A549 (cell line): Measurements from ENCODE around the gene IMPA2. TPM values are rescaled to one million over a fixed set of nuclear protein-coding genes. Genes with fewer than 3 reads are reported as not detected.

ENCODE experiments used
- ATAC-seq, 2 experiments: fragments of 200-7000 bp in 1 of 2; fragments of >200 bp in 1 of 2; cut with Nextera tagmentation in 1 of 2; cut with Tn5 transposase in 1 of 2; 3 replicates each; pipeline versions ENCODE4 v1.8.0 to v1.9.1; 2018 to 2020; ENCODE audit warnings: mild to moderate bottlenecking in 1 of 2, moderate library complexity in 1 of 2
- CTCF ChIA-PET: fragments of 300-600 bp; sonication (Branson Sonifier 250); formaldehyde crosslinking; extraction: SDS; loops from one replicate; lab custom pipeline; 2021; ENCODE audit warnings: antibody characterized with exemption, inconsistent platforms; lab: Yijun Ruan, JAX
- POLR2A ChIA-PET: fragments of 350-600 bp; formaldehyde crosslinking; extraction: SDS; loops from one replicate; lab custom pipeline; 2021; ENCODE audit warnings: antibody characterized with exemption, inconsistent platforms; lab: Yijun Ruan, JAX
- DNase-seq, 2 experiments: peaks; one replicate each; pipeline versions ENCODE4 v3.0.0 to v3.0.0-alpha.2; 2011 to 2016; ENCODE audit warnings: low read depth in 1 of 2, low spot score in 1 of 2
- FAIRE-seq: peaks from 2 replicates; lab custom pipeline; 2011; peaks lifted over from hg19 to GRCh38; lab: Jason Lieb, UNC
- H3K27ac ChIP-seq, 2 experiments: fragments of >200 bp; sonication (Bioruptor Twin); formaldehyde crosslinking; 3 replicates each; pipeline ENCODE4 v1.5.1; 2016 to 2017
- H3K4me1 ChIP-seq: fragments of >200 bp; sonication (Bioruptor Twin); formaldehyde crosslinking; 3 replicates; pipeline ENCODE4 v1.6.1; 2016
- H3K4me2 ChIP-seq: fragments of >200 bp; sonication (Bioruptor Twin); formaldehyde crosslinking; 3 replicates; pipeline ENCODE4 v1.6.1; 2016
- H3K4me3 ChIP-seq: fragments of >200 bp; sonication (Bioruptor Twin); formaldehyde crosslinking; 3 replicates; pipeline ENCODE4 v1.5.1; 2016
- H3K9me3 ChIP-seq: fragments of >200 bp; sonication (Bioruptor Twin); formaldehyde crosslinking; 3 replicates; pipeline ENCODE4 v1.6.1; 2016
- BCL3 ChIP-seq: fragments of >200 bp; sonication (Bioruptor Twin); formaldehyde crosslinking; IDR thresholded peaks from 3 replicates; pipeline ENCODE4 v1.6.1; 2016
- CBX2 ChIP-seq: fragments of 200-600 bp; sonication (generic); IDR thresholded peaks from 2 replicates; pipeline ENCODE4 v1.6.1; 2016; ENCODE audit warnings: low read depth, mild to moderate bottlenecking, borderline replicate concordance
- CTCF ChIP-seq: fragments of >200 bp; sonication (Bioruptor Twin); formaldehyde crosslinking; IDR thresholded peaks from 3 replicates; pipeline ENCODE4 v1.5.1; 2016
- ESRRA ChIP-seq: fragments of 150-350 bp; IDR thresholded peaks from 2 replicates; pipeline ENCODE4 v1.6.1; 2014; ENCODE audit warnings: mild to moderate bottlenecking, low read length, borderline replicate concordance
- FOSB ChIP-seq: fragments of 250-450 bp; sonication (Bioruptor Pico); IDR thresholded peaks from 2 replicates; pipeline ENCODE4 v1.5.0; 2020; ENCODE audit warnings: mild to moderate bottlenecking, moderate library complexity
- GATA3 ChIP-seq: IDR thresholded peaks from 2 replicates; pipeline ENCODE4 v1.6.1; 2012; ENCODE audit warnings: borderline replicate concordance
- HOXA7 ChIP-seq: fragments of 250-450 bp; sonication (Bioruptor Pico); IDR thresholded peaks from 2 replicates; pipeline ENCODE4 v1.5.0; 2020; ENCODE audit warnings: mild to moderate bottlenecking, moderate library complexity
- JUNB ChIP-seq: fragments of >200 bp; sonication (Bioruptor Twin); formaldehyde crosslinking; IDR thresholded peaks from 2 replicates; pipeline ENCODE4 v1.6.1; 2016
- MAFK ChIP-seq: fragments of 450-650 bp; IDR thresholded peaks from 2 replicates; pipeline ENCODE4 v1.6.1; 2014; ENCODE audit not compliant: partially characterized antibody
- NPAS2 ChIP-seq: fragments of 250-450 bp; sonication (Bioruptor Pico); IDR thresholded peaks from 2 replicates; pipeline ENCODE4 v1.8.0; 2022; ENCODE audit warnings: mild to moderate bottlenecking, moderate library complexity, borderline replicate concordance
- NR3C1 ChIP-seq: fragments of >200 bp; sonication (Bioruptor Twin); formaldehyde crosslinking; IDR thresholded peaks from 3 replicates; pipeline ENCODE4 v1.6.1; 2017
- PHF8 ChIP-seq: fragments of 200-600 bp; sonication (generic); IDR thresholded peaks from 2 replicates; pipeline ENCODE4 v1.6.1; 2016; ENCODE audit warnings: low read depth, mild to moderate bottlenecking, antibody characterized with exemption, moderate library complexity, borderline replicate concordance
- POLR2AphosphoS2 ChIP-seq: conservative IDR thresholded peaks from 2 replicates; pipeline ENCODE4 v1.6.1; 2012; ENCODE audit warnings: low read length, improper control_type of control experiment, inconsistent platforms
- RAD21 ChIP-seq, 2 experiments: fragments of >200 bp in 1 of 2; sonication (Bioruptor Twin) in 1 of 2; formaldehyde crosslinking in 1 of 2; IDR thresholded peaks in 1 of 2; conservative IDR thresholded peaks in 1 of 2; 2 replicates in 1 of 2; 3 replicates in 1 of 2; pipeline ENCODE4 v1.6.1; 2012 to 2018; ENCODE audit warnings: inconsistent platforms in 1 of 2
- SMC3 ChIP-seq: fragments of >200 bp; sonication (Bioruptor Twin); formaldehyde crosslinking; IDR thresholded peaks from 3 replicates; pipeline ENCODE4 v1.6.1; 2018; ENCODE audit warnings: inconsistent platforms
- SREBF2 ChIP-seq: fragments of 450-650 bp; IDR thresholded peaks from 2 replicates; pipeline ENCODE4 v1.6.1; 2014; ENCODE audit warnings: mild to moderate bottlenecking, moderate library complexity
- TP53 ChIP-seq: fragments of 250-450 bp; sonication (Bioruptor Pico); IDR thresholded peaks from 2 replicates; pipeline ENCODE4 v1.5.0; 2021; ENCODE audit warnings: mild to moderate bottlenecking, moderate library complexity
- USF2 ChIP-seq: fragments of 450-650 bp; IDR thresholded peaks from 2 replicates; pipeline ENCODE4 v1.6.1; 2014; ENCODE audit warnings: antibody characterized with exemption
- ZC3H11A ChIP-seq: fragments of 450-650 bp; IDR thresholded peaks from 2 replicates; pipeline ENCODE4 v1.6.1; 2014; ENCODE audit warnings: antibody characterized with exemption, mild to moderate bottlenecking
- ZSCAN20 ChIP-seq: fragments of 250-450 bp; sonication (Bioruptor Pico); IDR thresholded peaks from 2 replicates; pipeline ENCODE4 v1.8.0; 2022; ENCODE audit warnings: mild to moderate bottlenecking, moderate library complexity
- WGBS: methylation state at CpG from one replicate; pipeline ENCODE4 v1.1.6; 2017; ENCODE audit errors: missing lambda C conversion rate; 5-methylcytosine and 5-hydroxymethylcytosine counted together
- polyA plus RNA-seq, 4 experiments: library from polyadenylated mRNA; depleted of rRNA in 3 of 4; stranded (reverse); fragments of >200 nt; fragmentation: RNase III in 1 of 4; extraction: RNeasy Plus Mini Kit Qiagen cat#74134 plus additional on column Dnase treatment in 1 of 4; gene quantifications; 2 replicates in 3 of 4; 3 replicates in 1 of 4; pipeline ENCODE4 v1.2.3, GENCODE V29; 2011 to 2017
- TF ChIP-seq, protein P1 (sequence below): IDR thresholded peaks from 2 replicates; pipeline ENCODE4 v1.6.1; 2012

The IMPA2 gene
- polyA plus RNA-seq, 2 of the 4 experiments (the other 2 are of a cell fraction), result 35.1 to 65.3 TPM

DNA sequence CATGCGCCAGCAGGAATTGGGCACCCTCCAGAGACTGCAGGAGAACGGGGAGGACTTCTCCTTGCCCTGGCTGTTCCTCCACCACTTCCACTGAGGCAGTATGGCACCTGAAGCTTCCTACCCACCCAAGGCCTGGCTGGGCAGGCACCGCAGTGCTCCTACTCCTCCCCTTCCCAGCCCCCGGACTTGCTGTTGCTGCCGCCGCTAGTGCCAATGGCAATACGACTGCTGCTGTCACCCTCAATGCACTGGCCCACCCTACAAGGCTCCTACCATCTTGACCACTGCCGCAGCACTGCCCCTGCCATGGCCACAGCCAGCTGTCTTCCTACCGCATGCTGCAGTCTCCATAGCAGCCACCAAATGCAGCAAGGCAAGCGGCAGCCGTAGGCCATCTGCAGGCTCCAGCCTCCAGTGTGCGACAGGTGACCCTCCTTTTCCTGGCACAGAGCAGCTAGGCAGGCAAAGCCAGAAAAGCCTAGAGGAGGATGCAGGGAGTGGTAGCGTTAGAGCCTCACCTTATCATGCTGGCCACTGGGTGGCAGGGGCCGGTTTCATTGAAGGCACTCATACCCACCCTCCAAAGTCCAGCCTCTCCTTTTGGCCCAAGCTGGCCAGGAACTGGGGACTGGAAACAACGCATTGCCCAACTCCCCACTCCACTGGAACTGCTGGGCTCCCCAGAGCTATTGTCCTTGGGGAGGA is 64.9 kb downstream of the IMPA2 start:
- DNase-seq, result no peak
- H3K27ac ChIP-seq, result no peak overlapping the region
- TF ChIP-seq, protein P1, sequence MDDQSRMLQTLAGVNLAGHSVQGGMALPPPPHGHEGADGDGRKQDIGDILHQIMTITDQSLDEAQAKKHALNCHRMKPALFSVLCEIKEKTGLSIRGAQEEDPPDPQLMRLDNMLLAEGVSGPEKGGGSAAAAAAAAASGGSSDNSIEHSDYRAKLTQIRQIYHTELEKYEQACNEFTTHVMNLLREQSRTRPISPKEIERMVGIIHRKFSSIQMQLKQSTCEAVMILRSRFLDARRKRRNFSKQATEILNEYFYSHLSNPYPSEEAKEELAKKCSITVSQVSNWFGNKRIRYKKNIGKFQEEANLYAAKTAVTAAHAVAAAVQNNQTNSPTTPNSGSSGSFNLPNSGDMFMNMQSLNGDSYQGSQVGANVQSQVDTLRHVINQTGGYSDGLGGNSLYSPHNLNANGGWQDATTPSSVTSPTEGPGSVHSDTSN, result no peak
- no peak for TF ChIP-seq PHF8
- no peak for TF ChIP-seq MAFK
- TF ChIP-seq HOXA7, result no peak
- TF ChIP-seq FOSB (CRISPR knock-in tag), result no peak
- no peak for TF ChIP-seq NPAS2 (CRISPR knock-in tag)
- no peaks in the 10 kb centered on the region for H3K9me3 ChIP-seq
- peak in 1 of 2 experiments; percentile 50; a peak in 3 of 6 replicates for ATAC-seq
- no peak overlapping the region for H3K4me2 ChIP-seq
- FAIRE-seq, result no peak
- H3K4me3 ChIP-seq, result no peak overlapping the region
- peaks cover 11% of the 10 kb centered on the region for H3K4me1 ChIP-seq
- CTCF ChIA-PET, result interaction anchor here (1.0 kb wide), 1 partner anchor 132 kb away, joined by 5 read pairs; no protein-coding TSS in a partner anchor
- POLR2A ChIA-PET, result no interaction called here
- 88% methylated on average over 10 of the region's 15 CpGs for WGBS

DNA sequence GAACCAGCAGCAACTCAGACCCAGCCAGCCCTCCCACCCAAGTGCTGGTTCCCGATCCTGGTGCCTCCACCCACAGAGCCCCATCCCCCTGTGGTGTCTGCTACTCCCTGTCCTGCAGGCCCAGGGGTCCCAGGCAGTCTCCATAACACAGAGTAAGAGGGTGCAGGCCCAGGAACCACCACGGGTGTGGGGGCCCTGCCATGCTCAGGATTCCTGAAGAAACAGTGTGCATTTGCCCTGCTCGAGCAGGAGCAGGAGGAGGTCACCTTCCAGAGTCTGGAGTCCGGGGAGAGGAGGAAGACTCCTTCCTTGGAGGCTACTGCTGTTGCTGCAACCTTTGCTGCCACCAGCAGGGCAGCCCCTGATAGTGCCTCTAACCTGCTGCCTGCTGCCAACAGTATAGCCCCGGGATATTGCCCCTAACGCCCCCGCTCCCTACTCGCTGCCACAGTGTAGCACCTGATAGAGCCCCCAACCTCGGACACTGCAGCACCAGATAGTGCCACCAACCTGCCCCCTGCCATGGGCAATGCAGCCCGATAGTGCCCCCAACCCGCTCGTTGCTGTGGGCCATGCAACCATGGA is 65.5 kb downstream of the IMPA2 start:
- 0 out of 3 replicates have a peak, but pooled peaks have one; percentile 9 for TF ChIP-seq CTCF
- TF ChIP-seq USF2, result no peak
- TF ChIP-seq RAD21 (conservative IDR thresholded peaks at IDR 0.05 in 1 of 2, IDR thresholded peaks at IDR 0.05 in 1 of 2), result peak in 1 of 2 experiments; percentile 51; a peak in 4 of 5 replicates
- TF ChIP-seq, all 56 proteins: peak for 2
- H3K4me3 ChIP-seq, result no peak overlapping the region
- no peak overlapping the region for H3K4me2 ChIP-seq
- H3K9me3 ChIP-seq, result no peaks in the 10 kb centered on the region
- ChIA-PET CTCF (interaction anchor here (3.2 kb wide), 1 partner anchor 8 kb away, joined by 16 read pairs; no protein-coding TSS in a partner anchor), POLR2A (no interaction called here)
- DNase-seq (no peak), FAIRE-seq (no peak), ATAC-seq (peak; percentile 80 to 92)
- H3K4me1 ChIP-seq, result peaks cover 6% of the 10 kb centered on the region; the same call in 2 of the 3 replicates
- WGBS, result 65% methylated on average over 4 of the region's 12 CpGs
- H3K27ac ChIP-seq, result no peak overlapping the region

GRCh38 chr18:12048010-12048826 is 66.9 kb downstream of the IMPA2 start:
- no peak overlapping the region for H3K4me2 ChIP-seq
- WGBS, result 67% methylated on average over 11 of the region's 20 CpGs
- ChIA-PET CTCF (interaction anchor here (1.6 to 3.2 kb wide), 3 partner anchors 9 to 110 kb away, joined by 4 to 16 read pairs (median 9); no protein-coding TSS in a partner anchor), POLR2A (no interaction called here)
- no peak overlapping the region for H3K4me3 ChIP-seq
- ATAC-seq, result peak in 1 of 2 experiments; percentile 23; a peak in 2 of 6 replicates
- FAIRE-seq, result no peak
- no peak for DNase-seq
- no peaks in the 10 kb centered on the region for H3K9me3 ChIP-seq
- H3K27ac ChIP-seq, result 0 out of 6 replicates have a peak overlapping the region, but pooled peaks of 1 of the 2 experiments have one; percentile 11
- H3K4me1 ChIP-seq, result no peaks in the 10 kb centered on the region
- no peak for TF ChIP-seq SREBF2
- no peak for TF ChIP-seq JUNB
- TF ChIP-seq POLR2AphosphoS2, result no peak
- no peak for TF ChIP-seq GATA3
- no peak for TF ChIP-seq ZC3H11A
- no peak for TF ChIP-seq NR3C1
- TF ChIP-seq TP53 (CRISPR knock-in tag), result no peak
- TF ChIP-seq MAFK, result no peak
- no peak for TF ChIP-seq BCL3
- TF ChIP-seq NPAS2 (CRISPR knock-in tag), result no peak
- TF ChIP-seq CBX2, result no peak
- no peak for TF ChIP-seq SMC3
- no peak for TF ChIP-seq ESRRA
- no peak for TF ChIP-seq ZSCAN20 (CRISPR knock-in tag)
